GM12864 (cell line): ENCODE results near the gene KCNIP1.

ENCODE experiments used
- DNase-seq: peaks from one replicate; pipeline ENCODE4 v3.0.0-alpha.2; 2011; ENCODE audit warnings: low read depth
- H3K4me3 ChIP-seq: 2 replicates; pipeline ENCODE4 v1.5.1; 2011; ENCODE audit warnings: mild to moderate bottlenecking, low read depth, low read length, control low read depth
- CTCF ChIP-seq: IDR thresholded peaks from 2 replicates; pipeline ENCODE4 v1.5.1; 2011; ENCODE audit warnings: low read depth, mild to moderate bottlenecking, moderate library complexity, low read length, control low read depth, inconsistent platforms; ENCODE audit errors: missing control alignments

The KCNIP1 gene

GRCh38 chr5:170709640-170710039 lies 205.8 kb downstream of the KCNIP1 start:
- DNase-seq, result no peak
- TF ChIP-seq CTCF, result no peak
- no peak overlapping the region for H3K4me3 ChIP-seq

GRCh38 chr5:170711300-170711699 lies 207.5 kb downstream of the KCNIP1 start:
- no peak for DNase-seq
- TF ChIP-seq CTCF, result no peak
- no peak overlapping the region for H3K4me3 ChIP-seq

- no peak overlapping the region for H3K4me3 ChIP-seq
- TF ChIP-seq CTCF, result no peak
- DNase-seq, result no peak
Observed at GRCh38 chr5:170715141-170715540, 211.3 kb downstream of the KCNIP1 start.

GRCh38 chr5:170716396-170716795 lies 212.6 kb downstream of the KCNIP1 start:
- TF ChIP-seq CTCF, result no peak

GRCh38 chr5:170719551-170719950 lies 215.7 kb downstream of the KCNIP1 start:
- no peak for TF ChIP-seq CTCF
- DNase-seq, result no peak
- no peak overlapping the region for H3K4me3 ChIP-seq

More at GRCh38 chr5:170716396-170716795, 212.6 kb downstream of the KCNIP1 start:
- no peak for DNase-seq
- H3K4me3 ChIP-seq, result no peak overlapping the region

- no peak for DNase-seq
- no peak overlapping the region for H3K4me3 ChIP-seq
- TF ChIP-seq CTCF, result no peak
Observed at GRCh38 chr5:170720179-170720578, 216.4 kb downstream of the KCNIP1 start.

- no peak for DNase-seq
- TF ChIP-seq CTCF, result no peak
- H3K4me3 ChIP-seq, result no peak overlapping the region
Observed at GRCh38 chr5:170720984-170721383, 217.2 kb downstream of the KCNIP1 start.
